Thyroid gland (tissue), 4 donors: ENCODE data around the gene RANBP10.

Experiments used
- POLR2A ChIP-seq, 2 donors: fragments of 450-650 bp; IDR thresholded peaks; one replicate each; pipeline ENCODE4 v1.6.1; 2017; ENCODE audit warnings: antibody characterized with exemption in 2 of 2, mild to moderate bottlenecking in 2 of 2, moderate library complexity in 1 of 2
- TF ChIP-seq, protein P1 (sequence below), 6 experiments: fragments of 200-600 bp in 3 of 6; fragments of 450-650 bp in 3 of 6; sonication (generic) in 3 of 6; IDR thresholded peaks; one replicate each; pipeline ENCODE4 v1.5.1; 2016 to 2019; ENCODE audit warnings: antibody characterized with exemption in 6 of 6, mild to moderate bottlenecking in 2 of 6, inconsistent platforms in 1 of 6, moderate library complexity in 1 of 6

- TF ChIP-seq, protein P1, sequence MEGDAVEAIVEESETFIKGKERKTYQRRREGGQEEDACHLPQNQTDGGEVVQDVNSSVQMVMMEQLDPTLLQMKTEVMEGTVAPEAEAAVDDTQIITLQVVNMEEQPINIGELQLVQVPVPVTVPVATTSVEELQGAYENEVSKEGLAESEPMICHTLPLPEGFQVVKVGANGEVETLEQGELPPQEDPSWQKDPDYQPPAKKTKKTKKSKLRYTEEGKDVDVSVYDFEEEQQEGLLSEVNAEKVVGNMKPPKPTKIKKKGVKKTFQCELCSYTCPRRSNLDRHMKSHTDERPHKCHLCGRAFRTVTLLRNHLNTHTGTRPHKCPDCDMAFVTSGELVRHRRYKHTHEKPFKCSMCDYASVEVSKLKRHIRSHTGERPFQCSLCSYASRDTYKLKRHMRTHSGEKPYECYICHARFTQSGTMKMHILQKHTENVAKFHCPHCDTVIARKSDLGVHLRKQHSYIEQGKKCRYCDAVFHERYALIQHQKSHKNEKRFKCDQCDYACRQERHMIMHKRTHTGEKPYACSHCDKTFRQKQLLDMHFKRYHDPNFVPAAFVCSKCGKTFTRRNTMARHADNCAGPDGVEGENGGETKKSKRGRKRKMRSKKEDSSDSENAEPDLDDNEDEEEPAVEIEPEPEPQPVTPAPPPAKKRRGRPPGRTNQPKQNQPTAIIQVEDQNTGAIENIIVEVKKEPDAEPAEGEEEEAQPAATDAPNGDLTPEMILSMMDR (IDR thresholded peaks at IDR 0.05) = no peak
- TF ChIP-seq POLR2A (IDR thresholded peaks at IDR 0.05) = no peak
Observed at GRCh38 chr16:67801883-67802282, 4.5 kb downstream of the RANBP10 start.
